Liver (tissue), 9 donors: ENCODE measurements around the gene JAZF1. TPM values are rescaled to one million over a fixed set of nuclear protein-coding genes. Genes with fewer than 3 reads are reported as not detected.

ENCODE experiments used
- DNase-seq: peaks from one replicate; pipeline ENCODE4 v3.0.0-alpha.2; 2017; ENCODE audit warnings: low spot score
- H3K27ac ChIP-seq, 2 donors: one replicate each; pipeline ENCODE4 v1.7.0; 2013; ENCODE audit warnings: inconsistent platforms in 2 of 2, low read length in 2 of 2, control low read depth in 1 of 2, low read depth in 1 of 2, mild to moderate bottlenecking in 1 of 2
- H3K27me3 ChIP-seq, 4 donors: one replicate each; pipeline versions ENCODE4 v1.6.1 to v1.7.0; 2013; ENCODE audit warnings: low read length in 3 of 4, inconsistent platforms in 1 of 4, mild to moderate bottlenecking in 1 of 4, moderate library complexity in 1 of 4; ENCODE audit not compliant: control insufficient read depth in 4 of 4, insufficient read depth in 4 of 4
- H3K36me3 ChIP-seq, 4 donors: one replicate each; pipeline versions ENCODE4 v1.6.1 to v1.7.0; 2013; ENCODE audit warnings: low read length in 3 of 4, mild to moderate bottlenecking in 3 of 4, low read depth in 1 of 4, moderate library complexity in 1 of 4; ENCODE audit not compliant: control insufficient read depth in 4 of 4, insufficient read depth in 3 of 4
- H3K4me1 ChIP-seq, 4 donors: one replicate each; pipeline versions ENCODE4 v1.6.1 to v1.7.0; 2013; ENCODE audit warnings: low read length in 3 of 4, mild to moderate bottlenecking in 3 of 4, moderate library complexity in 1 of 4; ENCODE audit not compliant: control insufficient read depth in 4 of 4, insufficient read depth in 4 of 4
- H3K4me3 ChIP-seq, 3 donors: one replicate each; pipeline versions ENCODE4 v1.6.1 to v1.7.0; 2013; ENCODE audit warnings: low read length in 3 of 3, control low read depth in 1 of 3, low read depth in 1 of 3, mild to moderate bottlenecking in 1 of 3
- H3K9ac ChIP-seq, 2 donors: one replicate each; pipeline ENCODE4 v1.7.0; 2013; ENCODE audit warnings: low read length in 2 of 2, mild to moderate bottlenecking in 2 of 2, moderate library complexity in 2 of 2, control low read depth in 1 of 2, low read depth in 1 of 2
- H3K9me3 ChIP-seq, 4 donors: one replicate each; pipeline versions ENCODE4 v1.6.1 to v1.7.0; 2013; ENCODE audit warnings: low read length in 3 of 4; ENCODE audit not compliant: control insufficient read depth in 4 of 4
- ATF3 ChIP-seq: IDR thresholded peaks from 2 replicates; pipeline ENCODE4 v1.6.1; 2016; ENCODE audit warnings: antibody characterized with exemption
- CTCF ChIP-seq: fragments of 150-350 bp; IDR thresholded peaks from 2 replicates; pipeline ENCODE4 v1.5.1; 2017; ENCODE audit warnings: improper control_type of control experiment, low read depth, low read length; ENCODE audit not compliant: missing input control
- EGR1 ChIP-seq, 2 donors: IDR thresholded peaks; 2 replicates each; pipeline ENCODE4 v1.6.1; 2016 to 2018; ENCODE audit warnings: antibody characterized with exemption in 2 of 2, low read depth in 2 of 2
- FOXA1 ChIP-seq: IDR thresholded peaks from 2 replicates; pipeline ENCODE4 v1.6.1; 2016; ENCODE audit warnings: antibody characterized with exemption
- FOXA2 ChIP-seq: IDR thresholded peaks from 2 replicates; pipeline ENCODE4 v1.6.1; 2016; ENCODE audit warnings: antibody characterized with exemption
- GABPA ChIP-seq, 2 donors: IDR thresholded peaks in 1 of 2; conservative IDR thresholded peaks in 1 of 2; 2 replicates each; pipeline ENCODE4 v1.6.1; 2016; ENCODE audit warnings: antibody characterized with exemption in 2 of 2, mild to moderate bottlenecking in 1 of 2, moderate library complexity in 1 of 2
- HNF4A ChIP-seq, 2 donors: conservative IDR thresholded peaks; 2 replicates each; pipeline ENCODE4 v1.6.1; 2016; ENCODE audit warnings: antibody characterized with exemption in 2 of 2, mild to moderate bottlenecking in 2 of 2
- HNF4G ChIP-seq: IDR thresholded peaks from 2 replicates; pipeline ENCODE4 v1.6.1; 2016; ENCODE audit warnings: antibody characterized with exemption
- JUND ChIP-seq, 2 donors: IDR thresholded peaks; 2 replicates each; pipeline ENCODE4 v1.6.1; 2016; ENCODE audit warnings: antibody characterized with exemption in 2 of 2
- MAX ChIP-seq: IDR thresholded peaks from 2 replicates; pipeline ENCODE4 v1.6.1; 2016; ENCODE audit warnings: antibody characterized with exemption
- NR2F2 ChIP-seq: IDR thresholded peaks from 2 replicates; pipeline ENCODE4 v1.6.1; 2016; ENCODE audit warnings: antibody characterized with exemption
- RAD21 ChIP-seq, 2 donors: IDR thresholded peaks; 2 replicates each; pipeline ENCODE4 v1.6.1; 2016; ENCODE audit warnings: antibody characterized with exemption in 2 of 2, mild to moderate bottlenecking in 2 of 2
- REST ChIP-seq: IDR thresholded peaks from 2 replicates; pipeline ENCODE4 v1.6.1; 2016; ENCODE audit warnings: antibody characterized with exemption, mild to moderate bottlenecking
- RXRA ChIP-seq, 2 donors: IDR thresholded peaks; 2 replicates each; pipeline ENCODE4 v1.6.1; 2017 to 2018; ENCODE audit warnings: antibody characterized with exemption in 2 of 2, mild to moderate bottlenecking in 1 of 2
- SP1 ChIP-seq: IDR thresholded peaks from 2 replicates; pipeline ENCODE4 v1.6.1; 2018; ENCODE audit warnings: antibody characterized with exemption, mild to moderate bottlenecking
- TAF1 ChIP-seq: conservative IDR thresholded peaks from 2 replicates; pipeline ENCODE4 v1.6.1; 2016; ENCODE audit warnings: antibody characterized with exemption, mild to moderate bottlenecking
- YY1 ChIP-seq: IDR thresholded peaks from 2 replicates; pipeline ENCODE4 v1.6.1; 2016; ENCODE audit warnings: antibody characterized with exemption, mild to moderate bottlenecking
- ZBTB33 ChIP-seq: IDR thresholded peaks from 2 replicates; pipeline ENCODE4 v1.6.1; 2016; ENCODE audit warnings: antibody characterized with exemption
- WGBS: extraction: QIAGEN DNeasy Blood & Tissue Kit; methylation state at CpG from one replicate; pipeline ENCODE4 v1.1.7; 2013; 5-methylcytosine and 5-hydroxymethylcytosine counted together
- polyA plus RNA-seq, 2 donors: library from polyadenylated mRNA; stranded (reverse) in 1 of 2; unstranded in 1 of 2; fragments of 200-250 nt in 1 of 2; fragments of >200 nt in 1 of 2; fragmentation: Nextera tagmentation in 1 of 2; extraction: Ambion mirVana in 1 of 2; gene quantifications; one replicate each; pipeline versions ENCODE4 v1.2.1 to v1.2.3, GENCODE V29; 2013 to 2015
- total RNA-seq, 2 donors: library from RNA; depleted of rRNA; stranded (reverse); fragments of >200 nt; gene quantifications; one replicate each; pipeline ENCODE4 v1.2.3, GENCODE V29; 2014
- donor health status: healthy.
- donor health status: healthy.
- donor health status: healthy.
- donor health status: healthy.
- donor health status: healthy.

Gene JAZF1
- total and polyA plus RNA-seq, 4 donors, result 2.7 to 17.8 (median 4.0) TPM

GRCh38 chr7:28208506-28208905 is 27.9 kb upstream of the JAZF1 start (continued):
- TF ChIP-seq MAX (no peak), CTCF (no peak), FOXA1 (no peak), NR2F2 (no peak), HNF4G (no peak)

- Histone ChIP-seq H3K4me3 (no peak overlapping the region), H3K4me1 (no peaks in the 10 kb centered on the region), H3K9ac (no peak overlapping the region), H3K27ac (no peak overlapping the region), H3K27me3 (no peaks in the 10 kb centered on the region), H3K36me3 (no peaks in the 10 kb centered on the region), H3K9me3 (no peaks in the 10 kb centered on the region)
- DNase-seq, result no peak
- TF ChIP-seq YY1 (no peak), HNF4A (conservative IDR thresholded peaks at IDR 0.05) (no peak), CTCF (no peak), REST (no peak), NR2F2 (no peak), ATF3 (no peak), TAF1 (no peak), EGR1 (IDR thresholded peaks at IDR 0.05; ENCODE audit: low read depth in 2 of 2) (no peak), MAX (no peak), FOXA1 (no peak), HNF4G (no peak), RAD21 (IDR thresholded peaks at IDR 0.05) (no peak), ZBTB33 (no peak), JUND (IDR thresholded peaks at IDR 0.05) (no peak), FOXA2 (no peak), RXRA (IDR thresholded peaks at IDR 0.05) (no peak), SP1 (no peak), GABPA (IDR thresholded peaks at IDR 0.05 in 1 of 2, conservative IDR thresholded peaks at IDR 0.05 in 1 of 2) (no peak)
- WGBS, result 94% methylated on average over 1 of the region's 1 CpG
Measured at GRCh38 chr7:28207486-28208158, 27.0 kb upstream of the JAZF1 start.
